Stimulated activated CD4-positive, alpha-beta T cell treated with anti-CD3 and anti-CD28 coated beads, Interleukin-12 subunit alpha, Interleukin-12 subunit beta, amount 100 ng/mL, for 4 hours (primary cell): ENCODE measurements around the gene LNPK.
"Not testable (repeated sequence)": the region's sequence is repeated elsewhere in the genome, so short reads cannot be mapped to it uniquely, and the experiment has no call there.

Experiments used
- DNase-seq: peaks from one replicate; pipeline ENCODE4 v3.0.0-alpha.2; 2020

Gene LNPK

GRCh38 chr2:176001916-176002687, at the start of gene LNPK:
TSS of gene LNPK (minus strand) at chr2:176002267. CDS start at chr2:175995584, 6,683 bp downstream.
- DNase-seq, result peak; percentile 89

GRCh38 chr2:176039375-176039774, 37.3 kb upstream of the LNPK start:
- no peak for DNase-seq

- no peak for DNase-seq
These were observed 36.6 kb upstream of the LNPK start for GRCh38 chr2:176038694-176039093.

- DNase-seq, result no peak
These were observed 33.1 kb upstream of the LNPK start for GRCh38 chr2:176035013-176035691.

GRCh38 chr2:176027806-176028205, 25.7 kb upstream of the LNPK start:
- DNase-seq, result no peak

GRCh38 chr2:176025932-176026331, 23.9 kb upstream of the LNPK start:
- DNase-seq, result no peak

GRCh38 chr2:176024083-176024482, 22.0 kb upstream of the LNPK start:
- DNase-seq, result no peak

GRCh38 chr2:176022048-176022447, 20.0 kb upstream of the LNPK start:
- no peak for DNase-seq

GRCh38 chr2:176020400-176020799, 18.3 kb upstream of the LNPK start:
- DNase-seq, result no peak

- no peak for DNase-seq
These were observed 16.6 kb upstream of the LNPK start for GRCh38 chr2:176018708-176019107.

GRCh38 chr2:176009445-176009844, 7.4 kb upstream of the LNPK start:
- no peak for DNase-seq

- no peak for DNase-seq
These were observed 2.9 kb upstream of the LNPK start for GRCh38 chr2:176004934-176005333.

- no peak for DNase-seq
These were observed 1.9 kb upstream of the LNPK start for GRCh38 chr2:176003958-176004357.

GRCh38 chr2:176002688-176003210, 682 bp upstream of the LNPK start:
- peak; percentile 2 for DNase-seq

- DNase-seq, result peak; percentile 42
These were observed 669 bp downstream of the LNPK start for GRCh38 chr2:176001281-176001915.

GRCh38 chr2:175999283-175999819, 2.7 kb downstream of the LNPK start:
- no peak for DNase-seq

GRCh38 chr2:175990099-175990498, 12.0 kb downstream of the LNPK start:
- no peak for DNase-seq

GRCh38 chr2:175987126-175987525, 14.9 kb downstream of the LNPK start:
- not testable (repeated sequence) for DNase-seq

- DNase-seq, result no peak
These were observed 17.2 kb downstream of the LNPK start for GRCh38 chr2:175984846-175985245.

GRCh38 chr2:175981551-175981950, 20.5 kb downstream of the LNPK start:
- no peak for DNase-seq

GRCh38 chr2:175976391-175977157, 25.5 kb downstream of the LNPK start:
- DNase-seq, result no peak

- no peak for DNase-seq
These were observed 28.7 kb downstream of the LNPK start for GRCh38 chr2:175973373-175973772.

- no peak for DNase-seq
These were observed 35.2 kb downstream of the LNPK start for GRCh38 chr2:175966839-175967238.
